Mesendoderm (in vitro differentiated cells): ENCODE results near the gene KRTAP10-10.
"Not testable (repeated sequence)": the region's sequence is repeated elsewhere in the genome, so short reads cannot be mapped to it uniquely, and the experiment has no call there.

Experiments used
- DNase-seq: peaks from one replicate; pipeline ENCODE4 v3.0.0; 2013
- H2AK5ac ChIP-seq: 2 replicates; pipeline ENCODE4 v1.6.1; 2013; ENCODE audit warnings: low read length, inconsistent platforms
- H2BK120ac ChIP-seq: 2 replicates; pipeline ENCODE4 v1.6.1; 2013; ENCODE audit warnings: low read depth, mild to moderate bottlenecking, low read length, moderate library complexity, mixed read lengths
- H2BK15ac ChIP-seq: replicated peaks from 2 replicates; pipeline ENCODE4 v1.6.1; 2013; ENCODE audit warnings: low read depth, mild to moderate bottlenecking, moderate library complexity
- H2BK5ac ChIP-seq: 2 replicates; pipeline ENCODE4 v1.6.1; 2013; ENCODE audit warnings: low read length, inconsistent platforms
- H3K18ac ChIP-seq: 2 replicates; pipeline ENCODE4 v1.6.1; 2013; ENCODE audit warnings: mild to moderate bottlenecking, low read length, mixed read lengths
- H3K23ac ChIP-seq: one replicate; pipeline ENCODE4 v1.6.1; 2013; ENCODE audit warnings: low read length
- H3K27ac ChIP-seq: 2 replicates; pipeline ENCODE4 v1.5.1; 2013; ENCODE audit warnings: low read depth, mild to moderate bottlenecking, inconsistent platforms, low read length, moderate library complexity
- H3K27me3 ChIP-seq: 2 replicates; pipeline ENCODE4 v1.6.1; 2013; ENCODE audit warnings: low read length, control low read depth, mild to moderate bottlenecking, inconsistent platforms; ENCODE audit not compliant: insufficient read depth, poor library complexity
- H3K36me3 ChIP-seq: 2 replicates; pipeline ENCODE4 v1.6.1; 2013; ENCODE audit warnings: low read length, inconsistent platforms; ENCODE audit not compliant: control insufficient read depth, insufficient read depth
- H3K4ac ChIP-seq: one replicate; pipeline ENCODE4 v1.6.1; 2013; ENCODE audit warnings: low read depth, mild to moderate bottlenecking, low read length, moderate library complexity
- H3K4me1 ChIP-seq: 2 replicates; pipeline ENCODE4 v1.6.1; 2013; ENCODE audit warnings: low read depth, low read length, inconsistent platforms; ENCODE audit not compliant: control insufficient read depth
- H3K4me2 ChIP-seq: 2 replicates; pipeline ENCODE4 v1.6.1; 2013; ENCODE audit warnings: low read length
- H3K4me3 ChIP-seq: 2 replicates; pipeline ENCODE4 v1.5.1; 2013; ENCODE audit warnings: mild to moderate bottlenecking, low read length
- H3K56ac ChIP-seq: one replicate; pipeline ENCODE4 v1.6.1; 2013; ENCODE audit warnings: low read length
- H3K79me1 ChIP-seq: 2 replicates; pipeline ENCODE4 v1.6.1; 2013; ENCODE audit warnings: low read length, inconsistent platforms
- H3K79me2 ChIP-seq: 2 replicates; pipeline ENCODE4 v1.6.1; 2013; ENCODE audit warnings: mild to moderate bottlenecking, low read length; ENCODE audit not compliant: control insufficient read depth, insufficient read depth
- H3K9ac ChIP-seq: 2 replicates; pipeline ENCODE4 v1.6.1; 2013; ENCODE audit warnings: low read length, inconsistent platforms
- H4K5ac ChIP-seq: one replicate; pipeline ENCODE4 v1.6.1; 2013; ENCODE audit warnings: low read length
- H4K8ac ChIP-seq: one replicate; pipeline ENCODE4 v1.6.1; 2013; ENCODE audit warnings: low read depth, mild to moderate bottlenecking, control low read depth, low read length, moderate library complexity
- WGBS: extraction: QIAGEN DNeasy Blood & Tissue Kit; methylation state at CpG from one replicate; pipeline ENCODE4 v1.1.7; 2013; ENCODE audit warnings: low lambda C conversion rate, missing lambda C conversion rate; ENCODE audit not compliant: insufficient coverage; ENCODE audit errors: extremely low coverage; 5-methylcytosine and 5-hydroxymethylcytosine counted together

The KRTAP10-10 gene

GRCh38 chr21:44591801-44592130 lies 45.4 kb upstream of the KRTAP10-10 start:
- H2BK15ac ChIP-seq, H2AK5ac ChIP-seq, H3K18ac ChIP-seq, H3K4me3 ChIP-seq, H3K56ac ChIP-seq, H3K4me2 ChIP-seq, H3K4ac ChIP-seq, H2BK5ac ChIP-seq, H4K8ac ChIP-seq, H3K79me1 ChIP-seq, H3K27me3 ChIP-seq, DNase-seq, H2BK120ac ChIP-seq, H3K23ac ChIP-seq, H3K79me2 ChIP-seq, H3K9ac ChIP-seq, H3K36me3 ChIP-seq, H4K5ac ChIP-seq, H3K27ac ChIP-seq, H3K4me1 ChIP-seq: not testable (repeated sequence)
- WGBS: no CpG with 5 or more reads among the region's 4 CpGs

GRCh38 chr21:44592446-44593311 lies 44.5 kb upstream of the KRTAP10-10 start, which contains the start of gene KRTAP10-6:
KRTAP10-6 (minus strand) TSS chr21:44592505; CDS start chr21:44592484, 21 bp downstream.
- H3K4me3 ChIP-seq: no peak within 1 kb of the TSS
- no peak within 1 kb of the TSS for H4K8ac ChIP-seq
- WGBS: no CpG with 5 or more reads among the region's 33 CpGs
- H3K79me2 ChIP-seq: no peaks in the 10 kb centered on the region
- H3K36me3 ChIP-seq: no peaks in the 10 kb centered on the region
- H3K23ac ChIP-seq: no peak within 1 kb of the TSS
- DNase-seq: no peak
- H2BK15ac ChIP-seq: no peak within 1 kb of the TSS
- H3K18ac ChIP-seq: no peak within 1 kb of the TSS
- H3K4me2 ChIP-seq: no peak within 1 kb of the TSS
- no peak within 1 kb of the TSS for H2BK120ac ChIP-seq
- H3K4me1 ChIP-seq: peaks cover 4% of the 10 kb centered on the region
- H3K4ac ChIP-seq: no peak within 1 kb of the TSS
- H2BK5ac ChIP-seq: no peak within 1 kb of the TSS
- no peaks in the 10 kb centered on the region for H3K79me1 ChIP-seq
- no peak within 1 kb of the TSS for H3K27ac ChIP-seq
- H3K9ac ChIP-seq: no peak within 1 kb of the TSS
- no peak within 1 kb of the TSS for H2AK5ac ChIP-seq
- peak within 1 kb of the TSS; percentile 73 for H3K56ac ChIP-seq
- no peak within 1 kb of the TSS for H4K5ac ChIP-seq
- H3K27me3 ChIP-seq: no peaks in the 10 kb centered on the region

GRCh38 chr21:44593598-44594405 lies 43.4 kb upstream of the KRTAP10-10 start:
- Histone ChIP-seq H2BK5ac (no peak overlapping the region), H3K9ac (no peak overlapping the region), H3K56ac (peak overlapping the region; percentile 49), H2BK120ac (no peak overlapping the region), H3K18ac (peak overlapping the region; percentile 31), H3K79me2 (no peaks in the 10 kb centered on the region), H3K27me3 (no peaks in the 10 kb centered on the region), H3K79me1 (no peaks in the 10 kb centered on the region), H2BK15ac (no peak overlapping the region), H3K27ac (no peak overlapping the region), H3K36me3 (no peaks in the 10 kb centered on the region), H3K4me2 (no peak overlapping the region), H3K23ac (no peak overlapping the region), H3K4ac (no peak overlapping the region), H2AK5ac (no peak overlapping the region), H3K4me3 (no peak overlapping the region), H4K5ac (no peak overlapping the region), H3K4me1 (peaks cover 4% of the 10 kb centered on the region), H4K8ac (no peak overlapping the region)
- WGBS: no CpG with 5 or more reads among the region's 20 CpGs
- DNase-seq: peak; percentile 22

GRCh38 chr21:44594406-44594916 lies 42.7 kb upstream of the KRTAP10-10 start:
- Histone ChIP-seq H4K5ac (no peak overlapping the region), H3K36me3 (no peaks in the 10 kb centered on the region), H3K18ac (no peak overlapping the region), H3K9ac (no peak overlapping the region), H2BK5ac (no peak overlapping the region), H3K4me2 (no peak overlapping the region), H3K79me1 (no peaks in the 10 kb centered on the region), H4K8ac (no peak overlapping the region), H3K27ac (no peak overlapping the region), H3K4ac (no peak overlapping the region), H2BK120ac (no peak overlapping the region), H3K27me3 (no peaks in the 10 kb centered on the region), H2AK5ac (no peak overlapping the region), H3K56ac (no peak overlapping the region), H3K79me2 (no peaks in the 10 kb centered on the region), H3K23ac (no peak overlapping the region), H3K4me3 (no peak overlapping the region), H2BK15ac (no peak overlapping the region), H3K4me1 (peaks cover 4% of the 10 kb centered on the region)
- no CpG with 5 or more reads among the region's 12 CpGs for WGBS
- DNase-seq: no peak

GRCh38 chr21:44595524-44595923 lies 41.6 kb upstream of the KRTAP10-10 start:
- Histone ChIP-seq H3K79me2 (no peaks in the 10 kb centered on the region), H4K5ac (no peak overlapping the region), H2BK15ac (no peak overlapping the region), H3K18ac (no peak overlapping the region), H3K4me1 (peaks cover 4% of the 10 kb centered on the region), H3K23ac (no peak overlapping the region), H2BK120ac (no peak overlapping the region), H3K9ac (no peak overlapping the region), H3K79me1 (no peaks in the 10 kb centered on the region), H3K27me3 (no peaks in the 10 kb centered on the region), H2AK5ac (no peak overlapping the region), H3K4me2 (no peak overlapping the region), H2BK5ac (no peak overlapping the region), H3K56ac (no peak overlapping the region), H3K36me3 (no peaks in the 10 kb centered on the region), H3K4me3 (no peak overlapping the region), H4K8ac (no peak overlapping the region), H3K4ac (no peak overlapping the region), H3K27ac (no peak overlapping the region)
- no peak for DNase-seq
- WGBS: no CpG with 5 or more reads among the region's 6 CpGs
